ENCODE data around the gene TMEM121.

Gene TMEM121

GRCh38 chr14:105525861-105526775 lies at the start of gene TMEM121:
TMEM121 (plus strand) TSS chr14:105526583; CDS start chr14:105528835, 2,252 bp downstream.
- peak; percentile 26 for DNase-seq

- DNase-seq: no peak
These were observed 49.3 kb upstream of the TMEM121 start for GRCh38 chr14:105476831-105477659.

- no peak for DNase-seq
These were observed 48.6 kb upstream of the TMEM121 start for GRCh38 chr14:105477660-105478397.

- no peak for DNase-seq
These were observed 47.8 kb upstream of the TMEM121 start for GRCh38 chr14:105478398-105479251.

GRCh38 chr14:105479431-105480158 lies 46.8 kb upstream of the TMEM121 start:
- no peak for DNase-seq

GRCh38 chr14:105480199-105480746 lies 46.1 kb upstream of the TMEM121 start:
- DNase-seq: no peak

GRCh38 chr14:105480807-105481801 lies 45.3 kb upstream of the TMEM121 start:
- peak; percentile 77 for DNase-seq

GRCh38 chr14:105481886-105482457 lies 44.4 kb upstream of the TMEM121 start:
- peak; percentile 84 for DNase-seq

GRCh38 chr14:105482486-105483110 lies 43.8 kb upstream of the TMEM121 start:
- DNase-seq: no peak

- no peak for DNase-seq
These were observed 42.9 kb upstream of the TMEM121 start for GRCh38 chr14:105483300-105484068.

- DNase-seq: no peak
These were observed 42.0 kb upstream of the TMEM121 start for GRCh38 chr14:105484069-105484996.

- no peak for DNase-seq
These were observed 41.4 kb upstream of the TMEM121 start for GRCh38 chr14:105484997-105485393.

GRCh38 chr14:105485739-105486162 lies 40.6 kb upstream of the TMEM121 start:
- DNase-seq: no peak

GRCh38 chr14:105486163-105486973 lies 40.0 kb upstream of the TMEM121 start, which contains the start of gene CRIP1:
CRIP1 (plus strand) TSS chr14:105486886; CDS start chr14:105487260, 374 bp downstream.
- DNase-seq: no peak

- no peak for DNase-seq
These were observed 39.4 kb upstream of the TMEM121 start for GRCh38 chr14:105486974-105487448.

All from NCI-H2227 treated with DMSO at 0.1 percent for 48 hours (cell line).